ENCODE data around the gene FGF12. TPM values are rescaled to one million over a fixed set of nuclear protein-coding genes. Genes with fewer than 3 reads are reported as not detected.

FGF12 gene
- total RNA-seq, 4 donors from 2014 or later, result 0.54 to 6.3 (median 3.9) TPM

DNA sequence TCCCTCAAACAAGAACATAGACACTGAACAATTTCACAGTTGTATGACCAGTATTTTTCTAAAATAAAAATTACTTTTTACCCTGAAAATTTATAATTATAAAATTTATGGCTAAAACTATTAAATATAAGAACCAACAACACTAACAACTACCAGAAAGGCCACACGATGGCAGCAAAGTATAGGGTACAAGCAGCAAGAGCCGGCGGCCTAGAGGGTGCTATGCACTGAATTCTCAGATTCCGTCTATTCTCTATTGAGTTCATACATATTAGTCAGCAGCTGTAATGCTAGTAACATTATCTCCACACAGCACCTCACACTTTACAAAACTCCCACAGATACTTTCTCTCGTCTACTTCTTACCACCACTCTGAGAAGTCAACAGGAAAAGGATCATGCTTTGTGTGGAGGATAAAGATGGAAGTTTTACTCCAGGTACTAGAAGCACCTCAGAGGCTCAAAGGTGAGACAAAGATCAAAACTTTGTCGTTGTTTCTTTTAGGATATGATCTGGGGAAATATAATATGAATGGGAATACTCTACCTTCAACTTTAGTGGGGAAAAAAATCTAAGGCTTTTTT lies 160.5 kb downstream of the FGF12 start:
- Histone ChIP-seq H3K27ac (no peak overlapping the region), H3K36me3 (no peaks in the 10 kb centered on the region), H3K4me3 (replicated peaks in 1 of 3) (no peak overlapping the region), H3K27me3 (no peaks in the 10 kb centered on the region), H3K9me3 (no peaks in the 10 kb centered on the region), H3K4me1 (no peaks in the 10 kb centered on the region)
- DNase-seq, result peak; percentile 70 to 76
- WGBS, 2 donors, result 12 to 14% methylated on average over 6 of the region's 6 CpGs
- TF ChIP-seq, protein P1, sequence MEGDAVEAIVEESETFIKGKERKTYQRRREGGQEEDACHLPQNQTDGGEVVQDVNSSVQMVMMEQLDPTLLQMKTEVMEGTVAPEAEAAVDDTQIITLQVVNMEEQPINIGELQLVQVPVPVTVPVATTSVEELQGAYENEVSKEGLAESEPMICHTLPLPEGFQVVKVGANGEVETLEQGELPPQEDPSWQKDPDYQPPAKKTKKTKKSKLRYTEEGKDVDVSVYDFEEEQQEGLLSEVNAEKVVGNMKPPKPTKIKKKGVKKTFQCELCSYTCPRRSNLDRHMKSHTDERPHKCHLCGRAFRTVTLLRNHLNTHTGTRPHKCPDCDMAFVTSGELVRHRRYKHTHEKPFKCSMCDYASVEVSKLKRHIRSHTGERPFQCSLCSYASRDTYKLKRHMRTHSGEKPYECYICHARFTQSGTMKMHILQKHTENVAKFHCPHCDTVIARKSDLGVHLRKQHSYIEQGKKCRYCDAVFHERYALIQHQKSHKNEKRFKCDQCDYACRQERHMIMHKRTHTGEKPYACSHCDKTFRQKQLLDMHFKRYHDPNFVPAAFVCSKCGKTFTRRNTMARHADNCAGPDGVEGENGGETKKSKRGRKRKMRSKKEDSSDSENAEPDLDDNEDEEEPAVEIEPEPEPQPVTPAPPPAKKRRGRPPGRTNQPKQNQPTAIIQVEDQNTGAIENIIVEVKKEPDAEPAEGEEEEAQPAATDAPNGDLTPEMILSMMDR (IDR thresholded peaks at IDR 0.05), result peak in 5 of 6 experiments; percentile 32 to 86 (median 69)
- no peak for TF ChIP-seq POLR2A (IDR thresholded peaks at IDR 0.05)
- intact Hi-C loops (cut with DNase I), result no loop called here

DNA sequence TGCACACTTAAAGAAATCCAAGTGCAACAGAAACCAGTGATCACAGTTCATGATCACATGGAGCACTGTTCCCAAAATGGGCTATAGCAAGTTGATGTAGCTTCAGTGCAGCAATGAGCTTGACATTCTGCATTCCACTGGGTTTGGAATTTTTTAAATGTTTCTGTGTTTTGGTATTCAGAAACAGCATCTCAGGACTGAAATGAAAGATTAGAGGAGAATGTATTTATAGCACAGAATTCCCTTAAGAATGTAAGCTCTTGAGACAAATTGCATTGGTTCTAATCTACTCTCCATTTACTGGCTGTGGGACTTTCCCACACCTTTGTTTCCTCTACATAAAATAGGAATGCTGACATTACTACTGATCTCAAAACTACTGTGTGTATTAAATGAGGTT lies 162.7 kb downstream of the FGF12 start:
- DNase-seq, result no peak
- intact Hi-C loops (cut with DNase I), result loop anchor here (5.0 kb wide), 1 partner anchor 243 kb away; no protein-coding TSS in a partner anchor
- Histone ChIP-seq H3K9me3 (no peaks in the 10 kb centered on the region), H3K27me3 (no peaks in the 10 kb centered on the region), H3K27ac (no peak overlapping the region), H3K4me3 (replicated peaks in 1 of 3) (no peak overlapping the region), H3K36me3 (no peaks in the 10 kb centered on the region), H3K4me1 (no peaks in the 10 kb centered on the region)
- TF ChIP-seq, protein P1 (IDR thresholded peaks at IDR 0.05), result no peak
- no peak for TF ChIP-seq POLR2A (IDR thresholded peaks at IDR 0.05)

DNA sequence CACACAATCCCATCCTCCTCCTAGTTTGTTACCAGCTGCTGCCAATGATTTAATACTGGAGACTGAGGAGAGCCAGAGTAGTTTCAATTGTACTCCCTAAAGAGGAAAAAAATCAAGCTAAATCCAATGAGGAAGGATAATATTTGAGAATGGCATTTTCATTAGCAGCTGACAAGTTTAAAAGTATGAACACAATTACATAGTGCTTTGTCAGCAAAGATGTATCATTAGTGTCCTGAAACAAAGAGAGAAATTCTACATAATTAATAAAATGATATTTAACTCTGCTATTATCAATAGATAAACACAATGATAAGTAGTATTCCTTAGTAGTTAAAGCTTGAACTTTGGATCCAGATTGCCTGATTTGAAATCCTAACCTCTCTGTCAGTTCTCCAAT lies 163.9 kb downstream of the FGF12 start:
- intact Hi-C loops (cut with DNase I), result loop anchor here (5.0 kb wide), 1 partner anchor 244 kb away; no protein-coding TSS in a partner anchor
- Histone ChIP-seq H3K36me3 (no peaks in the 10 kb centered on the region), H3K27me3 (no peaks in the 10 kb centered on the region), H3K4me1 (no peaks in the 10 kb centered on the region), H3K27ac (no peak overlapping the region), H3K4me3 (replicated peaks in 1 of 3) (no peak overlapping the region), H3K9me3 (no peaks in the 10 kb centered on the region)
- TF ChIP-seq, protein P1 (IDR thresholded peaks at IDR 0.05), result no peak
- TF ChIP-seq POLR2A (IDR thresholded peaks at IDR 0.05), result no peak
- DNase-seq, result no peak

DNA sequence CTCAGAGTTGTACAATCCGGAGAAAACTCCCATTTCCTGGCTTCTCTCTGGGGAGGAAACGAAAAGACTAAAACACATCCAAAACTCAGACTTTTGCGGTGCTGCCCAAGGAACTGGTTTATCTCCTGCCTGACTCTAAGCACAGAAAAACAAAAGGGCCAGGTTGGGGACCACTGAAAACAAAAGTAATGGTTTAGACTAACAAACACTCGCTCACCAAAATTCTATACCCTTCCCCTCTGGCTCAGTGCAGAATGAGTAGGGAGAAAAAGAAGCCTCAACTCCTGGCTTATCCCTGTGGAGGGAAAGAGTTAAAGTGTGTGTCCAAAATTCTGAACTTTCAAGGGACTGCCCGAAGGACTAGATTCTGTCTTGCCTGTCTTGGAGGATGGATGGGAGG lies 173.6 kb downstream of the FGF12 start:
- 70 to 72% methylated on average over 5 of the region's 5 CpGs for WGBS, 2 donors
- intact Hi-C loops (cut with DNase I), result no loop called here
- H3K9me3 ChIP-seq, result no peaks in the 10 kb centered on the region
- no peaks in the 10 kb centered on the region for H3K36me3 ChIP-seq
- TF ChIP-seq POLR2A (IDR thresholded peaks at IDR 0.05), result no peak
- TF ChIP-seq, protein P1 (IDR thresholded peaks at IDR 0.05), result no peak
- no peak overlapping the region for H3K27ac ChIP-seq
- DNase-seq, result no peak
- H3K4me1 ChIP-seq, result no peaks in the 10 kb centered on the region
- no peak overlapping the region for H3K4me3 ChIP-seq (replicated peaks in 1 of 3)
- no peaks in the 10 kb centered on the region for H3K27me3 ChIP-seq

DNA sequence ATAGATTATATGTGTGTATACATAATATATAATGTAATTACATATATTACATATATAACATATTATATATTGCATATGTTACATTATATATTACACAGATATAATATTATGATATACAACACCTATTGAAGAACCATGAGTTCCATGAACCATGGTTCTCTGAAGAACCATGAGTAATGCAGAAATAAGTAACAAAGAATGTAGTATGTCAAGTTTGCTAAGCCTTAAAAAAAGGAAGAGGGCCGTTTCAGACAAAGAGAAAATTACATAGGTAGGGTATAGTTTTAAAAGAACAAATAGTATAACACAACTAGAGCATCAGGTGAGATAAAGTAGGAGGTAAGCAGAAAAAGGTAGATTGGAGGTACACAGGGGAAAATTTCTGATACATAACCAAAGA lies 177.0 kb downstream of the FGF12 start:
- Histone ChIP-seq H3K36me3 (no peaks in the 10 kb centered on the region), H3K4me1 (no peaks in the 10 kb centered on the region), H3K9me3 (no peaks in the 10 kb centered on the region), H3K27me3 (no peaks in the 10 kb centered on the region), H3K27ac (no peak overlapping the region), H3K4me3 (replicated peaks in 1 of 3) (no peak overlapping the region)
- intact Hi-C loops (cut with DNase I), result no loop called here
- TF ChIP-seq, protein P1 (IDR thresholded peaks at IDR 0.05), result no peak
- TF ChIP-seq POLR2A (IDR thresholded peaks at IDR 0.05), result no peak
- no peak for DNase-seq
- WGBS, 2 donors, result 45 to 57% methylated on average over 1 of the region's 1 CpG
